ENCODE results near the gene COMMD1.

The COMMD1 gene

GRCh38 chr2:62010632-62011256 lies 105.3 kb downstream of the COMMD1 start:
- no peak overlapping the region for H3K27ac ChIP-seq
- DNase-seq (ENCODE audit: low spot score), result no peak
- no peak for TF ChIP-seq CTCF (conservative IDR thresholded peaks at IDR 0.05; ENCODE audit: low read depth)
- CTCF ChIA-PET, result no interaction called here
- POLR2A ChIA-PET (ENCODE audit: low non-redundant PET), result no interaction called here

- ChIA-PET CTCF (interaction anchor here (0.5 kb wide), 1 partner anchor 19 kb away, joined by 3 read pairs; no protein-coding TSS in a partner anchor), POLR2A (ENCODE audit: low non-redundant PET) (no interaction called here)
These were observed 108.2 kb downstream of the COMMD1 start for GRCh38 chr2:62013641-62014040.

GRCh38 chr2:62014102-62014501 lies 108.6 kb downstream of the COMMD1 start:
- H3K27ac ChIP-seq, result no peak overlapping the region
- no peak for DNase-seq (ENCODE audit: low spot score)
- CTCF ChIA-PET, result interaction anchor here (0.5 kb wide), 1 partner anchor 20 kb away, joined by 3 read pairs; no protein-coding TSS in a partner anchor
- POLR2A ChIA-PET (ENCODE audit: low non-redundant PET), result no interaction called here
- TF ChIP-seq CTCF (conservative IDR thresholded peaks at IDR 0.05; ENCODE audit: low read depth), result no peak

More at GRCh38 chr2:62013641-62014040, 108.2 kb downstream of the COMMD1 start:
- H3K27ac ChIP-seq, result no peak overlapping the region
- no peak for TF ChIP-seq CTCF (conservative IDR thresholded peaks at IDR 0.05; ENCODE audit: low read depth)
- DNase-seq (ENCODE audit: low spot score), result no peak

GRCh38 chr2:62016957-62017356 lies 111.5 kb downstream of the COMMD1 start:
- H3K27ac ChIP-seq, result no peak overlapping the region
- DNase-seq (ENCODE audit: low spot score), result no peak
- no peak for TF ChIP-seq CTCF (conservative IDR thresholded peaks at IDR 0.05; ENCODE audit: low read depth)
- ChIA-PET POLR2A (ENCODE audit: low non-redundant PET) (no interaction called here), CTCF (interaction anchor here (0.7 kb wide), 1 partner anchor 882 kb away, joined by 3 read pairs; no protein-coding TSS in a partner anchor)

- no peak overlapping the region for H3K27ac ChIP-seq
- CTCF ChIA-PET, result no interaction called here
- DNase-seq (ENCODE audit: low spot score), result no peak
- TF ChIP-seq CTCF (conservative IDR thresholded peaks at IDR 0.05; ENCODE audit: low read depth), result no peak
- POLR2A ChIA-PET (ENCODE audit: low non-redundant PET), result no interaction called here
These were observed 124.4 kb downstream of the COMMD1 start for GRCh38 chr2:62029910-62030309.

GRCh38 chr2:62030902-62031301 lies 125.4 kb downstream of the COMMD1 start:
- no peak for DNase-seq (ENCODE audit: low spot score)
- H3K27ac ChIP-seq, result no peak overlapping the region
- CTCF ChIA-PET, result no interaction called here
- TF ChIP-seq CTCF (conservative IDR thresholded peaks at IDR 0.05; ENCODE audit: low read depth), result no peak
- POLR2A ChIA-PET (ENCODE audit: low non-redundant PET), result no interaction called here
